BJ (cell line): Measurements from ENCODE around the gene SMPD4. TPM values are rescaled to one million over a fixed set of nuclear protein-coding genes. Genes with fewer than 3 reads are reported as not detected.
"Not testable (repeated sequence)": the region's sequence is repeated elsewhere in the genome, so short reads cannot be mapped to it uniquely, and the experiment has no call there.

Source experiments
- CTCF ChIA-PET: fragments of 350-600 bp; formaldehyde crosslinking; extraction: SDS; loops from one replicate; lab custom pipeline; 2021; ENCODE audit warnings: antibody characterized with exemption, inconsistent platforms; lab: Yijun Ruan, JAX
- POLR2A ChIA-PET: fragments of 300-600 bp; sonication (Branson Sonifier 250); formaldehyde crosslinking; extraction: SDS; loops from one replicate; lab custom pipeline; 2021; ENCODE audit warnings: antibody characterized with exemption; lab: Charles Lee
- DNase-seq: peaks from one replicate; pipeline ENCODE4 v3.0.0-alpha.2; 2011; ENCODE audit warnings: low read depth
- H3K27me3 ChIP-seq: 2 replicates; pipeline ENCODE4 v1.6.0; 2011; ENCODE audit warnings: low read length; ENCODE audit not compliant: control insufficient read depth, insufficient read depth
- H3K36me3 ChIP-seq: 2 replicates; pipeline ENCODE4 v1.5.1; 2011; ENCODE audit warnings: low read length; ENCODE audit not compliant: control insufficient read depth, insufficient read depth
- H3K4me3 ChIP-seq: 2 replicates; pipeline ENCODE4 v1.5.1; 2011; ENCODE audit warnings: low read depth, mild to moderate bottlenecking, control low read depth, low read length
- polyA plus RNA-seq: library from polyadenylated mRNA; depleted of rRNA; stranded (reverse); fragments of >200 nt; gene quantifications from 2 replicates; pipeline ENCODE4 v1.2.3, GENCODE V29; 2011
- TF ChIP-seq, protein P1 (sequence below): IDR thresholded peaks from 2 replicates; pipeline ENCODE4 v1.5.1; 2011; ENCODE audit warnings: low read depth, mild to moderate bottlenecking, control low read depth, inconsistent platforms, low read length, moderate library complexity; ENCODE audit not compliant: insufficient read depth

Gene SMPD4
- polyA plus RNA-seq, 1 experiment = 60.1 TPM

GRCh38 chr2:130187268-130187667, 5.9 kb upstream of the SMPD4 start:
- Histone ChIP-seq H3K36me3 (peaks cover 6% of the 10 kb centered on the region), H3K27me3 (no peaks in the 10 kb centered on the region), H3K4me3 (no peak overlapping the region)
- no peak for DNase-seq
- POLR2A ChIA-PET = no interaction called here
- CTCF ChIA-PET = interaction anchor here (0.9 to 2.5 kb wide), 2 partner anchors 146 to 155 kb away, joined by 5 to 10 read pairs; partner anchors contain the start of gene IMP4
- TF ChIP-seq, protein P1, sequence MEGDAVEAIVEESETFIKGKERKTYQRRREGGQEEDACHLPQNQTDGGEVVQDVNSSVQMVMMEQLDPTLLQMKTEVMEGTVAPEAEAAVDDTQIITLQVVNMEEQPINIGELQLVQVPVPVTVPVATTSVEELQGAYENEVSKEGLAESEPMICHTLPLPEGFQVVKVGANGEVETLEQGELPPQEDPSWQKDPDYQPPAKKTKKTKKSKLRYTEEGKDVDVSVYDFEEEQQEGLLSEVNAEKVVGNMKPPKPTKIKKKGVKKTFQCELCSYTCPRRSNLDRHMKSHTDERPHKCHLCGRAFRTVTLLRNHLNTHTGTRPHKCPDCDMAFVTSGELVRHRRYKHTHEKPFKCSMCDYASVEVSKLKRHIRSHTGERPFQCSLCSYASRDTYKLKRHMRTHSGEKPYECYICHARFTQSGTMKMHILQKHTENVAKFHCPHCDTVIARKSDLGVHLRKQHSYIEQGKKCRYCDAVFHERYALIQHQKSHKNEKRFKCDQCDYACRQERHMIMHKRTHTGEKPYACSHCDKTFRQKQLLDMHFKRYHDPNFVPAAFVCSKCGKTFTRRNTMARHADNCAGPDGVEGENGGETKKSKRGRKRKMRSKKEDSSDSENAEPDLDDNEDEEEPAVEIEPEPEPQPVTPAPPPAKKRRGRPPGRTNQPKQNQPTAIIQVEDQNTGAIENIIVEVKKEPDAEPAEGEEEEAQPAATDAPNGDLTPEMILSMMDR = no peak

DNA sequence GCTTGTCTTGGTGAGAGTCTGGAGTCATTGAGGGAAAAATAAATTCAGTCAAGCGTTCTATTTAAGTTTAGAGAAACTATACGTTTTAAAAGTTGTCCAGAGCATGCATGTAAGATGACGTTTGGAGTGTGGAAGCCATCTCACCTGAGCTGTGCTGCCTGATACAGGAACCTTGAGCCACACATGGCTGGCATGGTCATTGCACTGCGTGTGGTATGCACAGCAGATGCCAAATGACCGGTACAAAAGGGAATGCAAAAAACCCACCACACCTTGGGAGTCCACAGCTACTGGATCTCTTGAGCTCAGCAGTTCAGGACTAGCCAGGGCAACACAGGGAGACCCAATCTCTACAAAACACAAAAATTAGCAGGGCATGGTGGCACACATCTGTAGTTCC, 5.0 kb upstream of the SMPD4 start:
- ChIA-PET POLR2A (no interaction called here), CTCF (interaction anchor here (2.5 kb wide), 1 partner anchor 147 kb away, joined by 10 read pairs; no protein-coding TSS in a partner anchor)
- H3K4me3 ChIP-seq = no peak overlapping the region
- peaks cover 6% of the 10 kb centered on the region for H3K36me3 ChIP-seq
- no peaks in the 10 kb centered on the region for H3K27me3 ChIP-seq
- TF ChIP-seq, protein P1 = no peak
- DNase-seq = no peak

- CTCF ChIA-PET = interaction anchor here (2.5 kb wide), 1 partner anchor 147 kb away, joined by 10 read pairs; no protein-coding TSS in a partner anchor
- H3K36me3 ChIP-seq = peaks cover 6% of the 10 kb centered on the region
- DNase-seq = no peak
- POLR2A ChIA-PET = interaction anchor here (0.6 kb wide), 1 partner anchor 1303 kb away, joined by 4 read pairs; no protein-coding TSS in a partner anchor
- H3K4me3 ChIP-seq = no peak overlapping the region
- H3K27me3 ChIP-seq = no peaks in the 10 kb centered on the region
- TF ChIP-seq, protein P1 = no peak
Observed at GRCh38 chr2:130185896-130186295, 4.5 kb upstream of the SMPD4 start.

DNA sequence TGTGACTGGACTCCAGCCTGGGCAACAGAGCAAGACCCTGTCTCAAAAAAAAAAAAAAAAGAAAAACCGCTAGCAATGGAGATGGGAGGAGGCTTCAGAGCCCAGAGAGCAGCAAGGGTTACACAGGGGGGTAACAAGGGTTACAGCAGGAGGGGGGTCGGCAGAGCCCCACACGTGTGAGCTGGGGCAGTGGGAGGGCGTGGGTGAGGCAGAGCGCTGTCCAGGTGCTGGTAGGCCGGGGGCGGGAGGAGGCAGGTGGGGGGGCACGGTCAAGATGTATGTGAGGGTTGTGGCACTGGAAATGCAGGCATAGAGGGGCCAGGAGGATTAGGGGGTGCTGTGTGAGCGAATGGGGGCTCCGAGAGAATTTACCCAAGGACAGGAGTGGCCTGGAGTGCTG, 4.0 kb upstream of the SMPD4 start:
- H3K4me3 ChIP-seq = no peak overlapping the region
- TF ChIP-seq, protein P1 = no peak
- ChIA-PET POLR2A (interaction anchor here (0.6 kb wide), 1 partner anchor 1304 kb away, joined by 4 read pairs; no protein-coding TSS in a partner anchor), CTCF (no interaction called here)
- peaks cover 6% of the 10 kb centered on the region for H3K36me3 ChIP-seq
- no peaks in the 10 kb centered on the region for H3K27me3 ChIP-seq
- no peak for DNase-seq

DNA sequence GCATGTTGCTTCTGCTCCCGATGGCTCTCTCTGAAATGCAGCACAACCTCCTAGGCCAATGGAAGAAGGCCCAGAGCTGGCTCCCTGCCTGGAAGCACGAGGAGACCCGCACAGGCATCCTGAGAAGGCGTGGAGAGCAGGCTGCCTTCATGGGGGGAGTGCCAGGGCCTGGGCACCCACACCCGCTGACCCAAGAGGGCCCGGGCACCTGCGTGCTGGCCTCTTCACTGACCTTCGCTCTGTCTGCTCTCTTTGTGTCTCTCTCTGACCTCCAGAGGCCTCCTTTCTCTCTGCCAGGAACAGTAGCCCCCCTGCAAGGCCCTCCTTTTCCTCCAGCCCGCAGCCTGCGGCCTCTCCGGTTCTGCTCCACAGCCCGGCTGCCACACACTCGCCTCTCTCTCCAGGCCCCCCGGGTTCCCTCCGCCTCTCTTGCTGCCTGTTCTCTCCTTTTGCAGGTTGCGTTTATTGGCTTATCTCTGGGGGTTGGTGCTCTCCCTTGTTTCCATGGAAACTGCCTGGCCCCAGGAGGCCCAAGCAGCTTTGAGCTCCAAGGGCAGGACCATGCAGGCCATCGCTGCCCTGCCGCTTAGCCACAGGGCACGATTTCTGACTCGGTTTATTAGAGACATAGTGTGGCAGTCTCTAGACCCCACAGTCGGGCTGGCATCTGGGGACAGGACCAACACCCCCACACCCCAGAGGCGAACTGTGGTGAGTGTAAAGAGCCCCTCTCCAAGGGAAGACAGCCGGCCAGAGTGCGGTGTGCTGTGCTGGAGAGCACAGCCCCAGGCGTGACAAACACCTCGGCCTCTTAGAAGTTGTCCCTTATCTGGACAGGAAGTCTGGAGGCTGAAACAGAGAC, 2.3 kb upstream of the SMPD4 start:
- TF ChIP-seq, protein P1 = no peak
- Histone ChIP-seq H3K27me3 (no peaks in the 10 kb centered on the region), H3K36me3 (peaks cover 8% of the 10 kb centered on the region), H3K4me3 (peak overlapping the region; percentile 97)
- no peak for DNase-seq
- ChIA-PET POLR2A (no interaction called here), CTCF (interaction anchor here (1.3 to 4.0 kb wide), 2 partner anchors 148 to 152 kb away, joined by 6 to 16 read pairs; no protein-coding TSS in a partner anchor)

DNA sequence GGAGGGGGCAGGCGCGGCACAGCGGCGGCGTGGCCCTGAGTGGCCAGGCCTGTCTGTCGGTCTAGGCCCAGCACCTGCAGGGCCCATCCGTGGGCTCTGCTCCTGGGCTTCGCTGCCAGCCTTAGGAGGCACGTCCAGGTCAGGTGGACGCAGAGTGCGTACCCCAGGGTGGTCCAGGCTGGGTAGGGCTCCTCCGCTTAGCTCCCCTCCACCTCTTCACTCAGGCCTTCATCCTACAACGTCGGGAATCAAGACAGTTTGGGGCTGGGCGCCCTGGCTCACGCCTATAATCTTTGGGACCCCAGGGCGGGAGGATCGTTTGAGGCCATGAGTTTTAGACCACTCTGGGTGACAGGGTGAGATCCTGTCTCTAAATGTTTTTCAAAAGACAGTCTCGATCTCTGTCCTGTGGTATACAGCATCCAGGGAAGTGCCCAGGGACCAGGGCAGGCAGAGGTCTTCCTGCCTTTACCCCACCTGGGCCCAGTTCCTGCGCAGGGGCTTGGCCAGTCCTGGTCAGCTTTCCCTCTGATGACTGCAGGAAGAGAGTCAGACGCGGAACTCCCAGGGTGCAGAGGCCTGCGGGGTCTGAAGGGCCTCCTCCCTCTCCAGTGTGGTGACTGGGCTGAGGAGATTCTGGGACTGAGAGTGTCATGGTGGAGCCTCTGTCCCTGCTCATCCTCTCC, 1.6 kb upstream of the SMPD4 start:
- CTCF ChIA-PET = interaction anchor here (1.2 to 4.0 kb wide), 4 partner anchors 149 to 159 kb away, joined by 5 to 16 read pairs (median 7); partner anchors contain the start of gene IMP4
- POLR2A ChIA-PET, DNase-seq, H3K27me3 ChIP-seq, H3K36me3 ChIP-seq: not testable (repeated sequence)
- peak overlapping the region; percentile 97 for H3K4me3 ChIP-seq
